GM12878 (cell line): ENCODE measurements around the gene NHERF1. TPM values are rescaled to one million over a fixed set of nuclear protein-coding genes. Genes with fewer than 3 reads are reported as not detected.

ENCODE experiments used
- ATAC-seq: fragments of 200-7000 bp; cut with Tn5 transposase; 3 replicates; pipeline ENCODE4 v1.9.1; 2020; ENCODE audit warnings: mild to moderate bottlenecking, moderate library complexity
- BruUV-seq: library from RNA; stranded (reverse); fragments of 400-500 nt; replicated peaks from 2 replicates; lab custom pipeline; 2021; lab: Mats Ljungman, UMichigan
- CTCF ChIA-PET: fragments of 300-600 bp; sonication (Branson Sonifier 250); formaldehyde crosslinking; extraction: SDS; loops from one replicate; lab custom pipeline; 2021; ENCODE audit warnings: inconsistent platforms; lab: Yijun Ruan, JAX
- POLR2A ChIA-PET: fragments of 350-600 bp; formaldehyde crosslinking; extraction: SDS; loops from one replicate; lab custom pipeline; 2021; ENCODE audit warnings: inconsistent platforms; lab: Charles Lee
- RAD21 ChIA-PET: fragments of 300-600 bp; sonication (Branson Sonifier 250); formaldehyde crosslinking; loops from one replicate; lab custom pipeline; 2023; ENCODE audit warnings: antibody characterized with exemption; ENCODE audit not compliant: unreplicated experiment; lab: Charles Lee
- SMC1A ChIA-PET: fragments of 300-600 bp; sonication (Branson Sonifier 250); formaldehyde crosslinking; loops from one replicate; lab custom pipeline; 2023; ENCODE audit not compliant: unreplicated experiment, uncharacterized antibody; lab: Charles Lee
- DNase-seq: peaks from one replicate; pipeline ENCODE4 v3.0.0-alpha.2; 2011; ENCODE audit warnings: low read depth, low spot score
- FAIRE-seq: peaks from 3 replicates; lab custom pipeline; 2011; peaks lifted over from hg19 to GRCh38; lab: Jason Lieb, UNC
- H2AFZ ChIP-seq: 2 replicates; pipeline ENCODE4 v1.6.0; 2011; ENCODE audit warnings: low read depth, low read length, control low read depth; ENCODE audit not compliant: control insufficient read depth
- H3K27ac ChIP-seq: 2 replicates; pipeline ENCODE4 v1.5.1; 2011; ENCODE audit warnings: control low read depth; ENCODE audit not compliant: control insufficient read depth, insufficient read depth
- H3K27me3 ChIP-seq, 2 experiments: replicated peaks in 1 of 2; 2 replicates each; pipeline versions ENCODE4 v1.6.0 to v1.6.1; 2011; ENCODE audit warnings: low read length in 1 of 2; ENCODE audit not compliant: control insufficient read depth in 2 of 2, insufficient read depth in 2 of 2
- H3K36me3 ChIP-seq, 2 experiments: 2 replicates each; pipeline ENCODE4 v1.5.1; 2011; ENCODE audit warnings: low read length in 1 of 2; ENCODE audit not compliant: control insufficient read depth in 2 of 2, insufficient read depth in 2 of 2
- H3K4me1 ChIP-seq: 2 replicates; pipeline ENCODE4 v1.6.1; 2011; ENCODE audit warnings: mild to moderate bottlenecking, low read length, moderate library complexity, mixed read lengths; ENCODE audit not compliant: control insufficient read depth, insufficient read depth
- H3K4me2 ChIP-seq: 2 replicates; pipeline ENCODE4 v1.6.0; 2011; ENCODE audit warnings: control low read depth; ENCODE audit not compliant: control insufficient read depth, insufficient read depth
- H3K4me3 ChIP-seq: fragments of 200-600 bp; sonication (generic); 2 replicates; pipeline ENCODE4 v1.5.1; 2016
- H3K79me2 ChIP-seq: 2 replicates; pipeline ENCODE4 v1.6.0; 2011; ENCODE audit warnings: low read length; ENCODE audit not compliant: control insufficient read depth, insufficient read depth
- H3K9ac ChIP-seq: 2 replicates; pipeline ENCODE4 v1.8.0; 2011; ENCODE audit warnings: low read length, control low read depth, mixed read lengths; ENCODE audit not compliant: control insufficient read depth, insufficient read depth
- H3K9me3 ChIP-seq: replicated peaks from 3 replicates; pipeline ENCODE4 v1.5.1; 2011; ENCODE audit warnings: mild to moderate bottlenecking, low read length; ENCODE audit not compliant: control insufficient read depth, insufficient read depth
- H4K20me1 ChIP-seq: 2 replicates; pipeline ENCODE4 v1.6.0; 2011; ENCODE audit not compliant: control insufficient read depth, insufficient read depth
- BCL11A ChIP-seq: IDR thresholded peaks from 2 replicates; pipeline ENCODE4 v1.6.1; 2011; ENCODE audit warnings: low read depth, low read length
- BMI1 ChIP-seq: fragments of 450-650 bp; IDR thresholded peaks from 2 replicates; pipeline ENCODE4 v1.6.1; 2016; ENCODE audit warnings: mild to moderate bottlenecking, moderate library complexity, borderline replicate concordance
- CUX1 ChIP-seq: IDR thresholded peaks from 2 replicates; pipeline ENCODE4 v1.6.1; 2012; ENCODE audit warnings: improper control_type of control experiment, low read depth, low read length; ENCODE audit not compliant: insufficient replicate concordance
- DPF2 ChIP-seq: fragments of 450-650 bp; IDR thresholded peaks from 2 replicates; pipeline ENCODE4 v1.6.1; 2017; ENCODE audit warnings: mild to moderate bottlenecking
- EGR1 ChIP-seq, 2 experiments: IDR thresholded peaks; 1 replicate in 1 of 2; 2 replicates in 1 of 2; pipeline ENCODE4 v1.6.1; 2011 to 2012; ENCODE audit warnings: low read depth in 2 of 2, low read length in 2 of 2, borderline replicate concordance in 1 of 2, mild to moderate bottlenecking in 1 of 2, moderate library complexity in 1 of 2
- GATAD2B ChIP-seq: fragments of 450-650 bp; conservative IDR thresholded peaks from 2 replicates; pipeline ENCODE4 v1.6.1; 2017; ENCODE audit warnings: low read depth, mild to moderate bottlenecking, moderate library complexity
- NFYB ChIP-seq: IDR thresholded peaks from 2 replicates; pipeline ENCODE4 v1.6.1; 2011; ENCODE audit warnings: low read depth, mild to moderate bottlenecking, low read length, improper control_type of control experiment, moderate library complexity; ENCODE audit not compliant: insufficient read depth
- NR2C2 ChIP-seq: IDR thresholded peaks from 2 replicates; pipeline ENCODE4 v1.6.1; 2011; ENCODE audit warnings: borderline replicate concordance, low read depth; ENCODE audit not compliant: control insufficient read depth, insufficient read length
- NRF1 ChIP-seq: conservative IDR thresholded peaks from 2 replicates; pipeline ENCODE4 v1.6.1; 2011; ENCODE audit warnings: mild to moderate bottlenecking, low read depth, low read length, improper control_type of control experiment
- RBBP5 ChIP-seq: fragments of 200-600 bp; sonication (generic); conservative IDR thresholded peaks from 2 replicates; pipeline ENCODE4 v1.6.1; 2016
- SIN3A ChIP-seq: IDR thresholded peaks from 2 replicates; pipeline ENCODE4 v1.6.1; 2012; ENCODE audit warnings: low read depth, low read length, improper control_type of control experiment
- SPI1 ChIP-seq: IDR thresholded peaks from 2 replicates; pipeline ENCODE4 v1.6.1; 2011; ENCODE audit warnings: low read depth, mild to moderate bottlenecking, low read length, moderate library complexity, borderline replicate concordance; ENCODE audit not compliant: insufficient read depth
- SREBF1 ChIP-seq: IDR thresholded peaks from 2 replicates; pipeline ENCODE4 v1.6.1; 2012; ENCODE audit warnings: mild to moderate bottlenecking, low read length
- SUPT20H ChIP-seq: IDR thresholded peaks from 2 replicates; pipeline ENCODE4 v1.6.1; 2011; ENCODE audit warnings: low read depth, mild to moderate bottlenecking, low read length, moderate library complexity, borderline replicate concordance; ENCODE audit not compliant: control insufficient read depth
- YBX1 ChIP-seq: fragments of 450-650 bp; IDR thresholded peaks from 2 replicates; pipeline ENCODE4 v1.6.1; 2016; ENCODE audit warnings: antibody characterized with exemption
- ZBED1 ChIP-seq: IDR thresholded peaks from 2 replicates; pipeline ENCODE4 v1.6.1; 2016; ENCODE audit warnings: borderline replicate concordance
- ZNF592 ChIP-seq: fragments of 450-650 bp; IDR thresholded peaks from 2 replicates; pipeline ENCODE4 v1.6.1; 2017; ENCODE audit warnings: mild to moderate bottlenecking, moderate library complexity
- WGBS: methylation state at CpG from one replicate; pipeline ENCODE4 v1.1.6; 2016; ENCODE audit warnings: low lambda C conversion rate; ENCODE audit not compliant: insufficient replicate concordance, insufficient coverage; ENCODE audit errors: missing lambda C conversion rate; 5-methylcytosine and 5-hydroxymethylcytosine counted together
- in situ Hi-C: fragments of 300-500 bp; cut with MboI; formaldehyde crosslinking; loops from 9 replicates; pipeline ENCODE4 v1.14.3; 2018; ENCODE audit warnings: mixed read lengths
- intact Hi-C: fragments of 100-400 bp; cut with micrococcal nuclease; formaldehyde crosslinking; loops from one replicate; pipeline ENCODE4 v1.14.2; 2022; ENCODE audit not compliant: unreplicated experiment
- polyA plus RNA-seq, 11 experiments: library from polyadenylated mRNA; depleted of rRNA in 4 of 11; unstranded in 6 of 11; stranded (reverse) in 5 of 11; fragments of >200 nt; fragmentation: Nextera tagmentation in 4 of 11; fragmentation: Illumina TruSeq in 1 of 11; extraction: Ambion mirVana in 4 of 11; extraction: Trizol in 1 of 11; gene quantifications; 1 replicate in 1 of 11; 2 replicates in 10 of 11; pipeline versions ENCODE4 v1.2.1 to v1.2.3, GENCODE V29; 2011 to 2016; ENCODE audit warnings: inconsistent platforms in 2 of 11, missing spikeins in 2 of 11, low read depth in 1 of 11
- total RNA-seq, 4 experiments: library from RNA; depleted of rRNA in 3 of 4; stranded (reverse); fragments of >200 nt in 3 of 4; fragmentation: Illumina TruSeq in 1 of 4; extraction: Trizol in 1 of 4; gene quantifications; 2 replicates each; pipeline versions ENCODE4 v1.2.1 to v1.2.3, GENCODE V29; 2013 to 2021

NHERF1 gene
- total and polyA plus RNA-seq, 10 of the 15 experiments (the other 5 are each of a cell fraction or from before 2014, with no cell fraction given): 13.4 to 61.6 (median 39.0) TPM

DNA sequence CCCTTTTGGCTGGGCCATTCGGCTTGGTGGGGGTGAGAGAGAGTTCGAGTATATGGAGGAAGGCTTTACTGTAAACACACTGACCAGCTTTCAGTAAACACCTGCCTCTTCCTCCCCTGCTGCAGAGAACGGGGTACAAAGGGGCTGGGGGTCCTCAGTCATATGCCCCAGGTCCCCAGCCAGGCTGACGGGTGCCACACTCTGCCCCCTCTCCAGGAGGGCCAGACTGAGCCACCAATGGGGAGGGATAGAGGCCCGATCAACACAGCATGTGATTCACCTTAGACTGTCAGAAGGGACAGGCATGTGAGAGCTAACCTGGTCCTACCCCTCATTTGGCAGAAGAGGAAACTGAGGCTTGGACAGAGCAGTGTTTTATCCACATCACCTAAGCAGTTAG is 13.0 kb downstream of the NHERF1 start:
- DNase-seq (no peak), FAIRE-seq (no peak), ATAC-seq (no peak)
- ChIA-PET CTCF (interaction anchor here (1.3 to 5.2 kb wide), 3 partner anchors 9 to 24 kb away, joined by 5 to 20 read pairs (median 20); partner anchors contain the start of gene RAB37), POLR2A (no interaction called here), SMC1A (no interaction called here), RAD21 (no interaction called here)
- H3K9me3 ChIP-seq: no peaks in the 10 kb centered on the region
- no peaks in the 10 kb centered on the region for H4K20me1 ChIP-seq
- H2AFZ ChIP-seq: no peak overlapping the region
- 52% methylated on average over 5 of the region's 5 CpGs for WGBS
- H3K4me3 ChIP-seq: no peak overlapping the region
- peaks cover 8% of the 10 kb centered on the region for H3K79me2 ChIP-seq
- no peak overlapping the region for H3K4me2 ChIP-seq
- no TSS peak for BruUV-seq
- in situ Hi-C loops (no loop called here), intact Hi-C loops (no loop called here)
- no peak overlapping the region for H3K27ac ChIP-seq
- H3K27me3 ChIP-seq: no peaks in the 10 kb centered on the region
- peaks cover 21% of the 10 kb centered on the region for H3K4me1 ChIP-seq
- H3K9ac ChIP-seq: no peak overlapping the region
- peaks cover 0 to 2% of the 10 kb centered on the region in 2 experiments; a peak in 2 of 4 replicates for H3K36me3 ChIP-seq
- TF ChIP-seq RBBP5: no peak
- no peak for TF ChIP-seq SUPT20H
- TF ChIP-seq CUX1: no peak
- TF ChIP-seq ZBED1: no peak
- TF ChIP-seq SREBF1: no peak
- no peak for TF ChIP-seq ZNF592
- TF ChIP-seq SPI1: no peak
- no peak for TF ChIP-seq SIN3A
- no peak for TF ChIP-seq BMI1
- TF ChIP-seq GATAD2B: no peak
- TF ChIP-seq EGR1 (IDR thresholded peaks at IDR 0.05; ENCODE audit: borderline replicate concordance in 1 of 2, low read depth in 2 of 2, low read length in 2 of 2): no peak
- no peak for TF ChIP-seq NRF1
- no peak for TF ChIP-seq NR2C2
- TF ChIP-seq DPF2: no peak
- no peak for TF ChIP-seq BCL11A
- no peak for TF ChIP-seq NFYB
- no peak for TF ChIP-seq YBX1
